Right renal cortex interstitium (tissue), 3 donors: Measurements from ENCODE around the gene FRAS1. TPM values are rescaled to one million over a fixed set of nuclear protein-coding genes. Genes with fewer than 3 reads are reported as not detected.

Experiments used
- DNase-seq, 3 donors: peaks; one replicate each; pipeline ENCODE4 v3.0.0-alpha.2; 2013; ENCODE audit warnings: low read depth in 3 of 3, low spot score in 2 of 3
- polyA plus RNA-seq, 3 donors: library from polyadenylated mRNA; unstranded; fragments of 120-200 nt; gene quantifications; one replicate each; pipeline ENCODE4 v1.2.1, GENCODE V29; 2013; ENCODE audit not compliant: insufficient read length in 3 of 3

The FRAS1 gene
- polyA plus RNA-seq, 3 donors, result 70.4 to 83.3 (median 77.4) TPM

DNA sequence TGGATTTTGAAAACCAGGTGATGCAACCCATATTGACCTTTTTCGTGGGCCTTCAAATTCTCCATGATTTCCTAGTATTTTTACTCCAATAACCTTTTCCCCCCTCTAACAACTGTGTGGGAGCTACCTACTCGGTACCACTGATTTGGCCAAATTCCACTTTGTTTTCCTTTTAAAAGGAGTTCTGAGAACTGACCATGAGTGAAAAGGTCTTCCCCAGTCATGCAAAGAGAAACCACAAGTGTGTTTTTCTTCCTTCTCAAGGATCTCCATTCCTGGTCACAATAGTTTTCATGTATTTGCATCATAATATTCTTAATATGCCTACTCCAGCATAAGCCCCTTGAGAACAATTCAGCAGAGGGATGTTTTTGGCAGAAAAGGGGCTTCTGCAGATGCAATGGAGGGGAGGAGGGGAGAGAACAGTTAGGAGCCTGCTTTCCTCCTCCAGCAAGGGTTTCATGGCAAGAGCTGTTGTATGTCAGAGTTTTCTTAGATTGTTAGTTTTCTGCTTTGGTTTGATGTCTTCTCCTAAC is 299.2 kb downstream of the FRAS1 start:
- DNase-seq, result no peak

DNA sequence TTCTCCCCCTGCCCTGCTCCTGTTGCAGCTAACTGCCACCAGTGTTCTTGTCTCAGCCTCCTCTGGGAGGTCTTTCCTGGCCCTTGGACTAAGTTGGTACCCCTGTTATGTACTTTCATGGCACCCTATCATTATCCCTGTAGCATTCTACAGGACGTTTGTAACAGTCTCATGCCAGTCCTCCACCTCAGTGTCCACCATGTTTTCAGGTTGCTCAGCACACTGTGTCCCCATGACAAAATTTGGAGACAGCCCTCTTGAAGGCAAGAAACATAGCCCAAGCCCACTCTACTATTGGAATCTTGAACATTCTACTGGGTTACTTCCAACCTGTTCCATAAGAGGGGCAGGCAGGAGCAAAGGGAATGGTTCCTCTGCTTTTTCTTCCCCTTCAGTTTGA is 300.0 kb downstream of the FRAS1 start:
- DNase-seq, result no peak

- DNase-seq, result no peak
Measured at GRCh38 chr4:78360466-78360865, 303.3 kb downstream of the FRAS1 start.

GRCh38 chr4:78361621-78362120 is 304.5 kb downstream of the FRAS1 start:
- DNase-seq, result no peak

DNA sequence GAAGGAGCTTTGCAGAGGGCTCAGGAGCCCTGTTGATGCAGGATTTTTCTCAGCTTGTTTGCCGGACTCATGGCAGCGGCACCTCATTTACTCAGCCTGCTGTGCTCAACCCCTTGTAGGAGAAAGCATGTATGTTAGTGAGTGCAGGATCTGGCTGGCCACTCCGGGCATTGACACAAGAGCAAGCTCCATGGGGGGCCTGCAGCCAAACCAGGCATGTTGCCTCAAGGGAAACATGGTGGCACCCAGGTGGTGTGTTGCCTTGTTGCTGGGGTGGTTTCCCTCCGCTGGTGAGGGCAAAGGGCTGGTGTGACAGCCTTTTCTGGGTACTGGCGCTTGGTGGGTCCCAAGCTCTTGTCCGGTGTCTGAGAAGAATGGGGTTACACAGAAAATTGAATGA is 305.2 kb downstream of the FRAS1 start:
- no peak for DNase-seq

DNA sequence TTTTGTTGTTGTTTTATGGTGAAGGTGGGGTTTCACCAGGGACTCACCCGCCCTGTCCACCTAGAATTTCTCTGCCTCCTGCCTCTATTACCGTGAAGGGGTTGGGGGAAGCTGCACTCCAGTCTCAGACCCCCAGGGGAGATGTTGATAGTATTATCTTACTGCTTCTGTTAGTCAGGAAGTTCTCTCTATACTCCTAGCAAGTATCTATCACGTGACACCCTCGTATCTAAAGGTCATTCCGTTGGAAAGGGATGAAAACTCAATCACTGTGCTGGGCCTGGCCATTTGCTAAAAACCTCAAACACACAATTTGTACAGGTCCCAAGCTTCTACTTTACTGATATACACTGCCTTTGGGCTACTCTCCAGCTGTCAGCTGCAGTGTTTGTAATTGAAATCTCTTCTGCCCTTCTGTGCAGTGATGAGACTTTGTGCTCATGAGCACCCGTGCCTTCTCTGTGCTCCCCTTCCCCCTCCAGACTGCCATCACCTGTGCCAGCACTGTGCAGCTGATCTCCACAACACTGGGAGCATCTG is 306.0 kb downstream of the FRAS1 start:
- no peak for DNase-seq

- no peak for DNase-seq
Measured at GRCh38 chr4:78369679-78370078, 312.6 kb downstream of the FRAS1 start.

DNA sequence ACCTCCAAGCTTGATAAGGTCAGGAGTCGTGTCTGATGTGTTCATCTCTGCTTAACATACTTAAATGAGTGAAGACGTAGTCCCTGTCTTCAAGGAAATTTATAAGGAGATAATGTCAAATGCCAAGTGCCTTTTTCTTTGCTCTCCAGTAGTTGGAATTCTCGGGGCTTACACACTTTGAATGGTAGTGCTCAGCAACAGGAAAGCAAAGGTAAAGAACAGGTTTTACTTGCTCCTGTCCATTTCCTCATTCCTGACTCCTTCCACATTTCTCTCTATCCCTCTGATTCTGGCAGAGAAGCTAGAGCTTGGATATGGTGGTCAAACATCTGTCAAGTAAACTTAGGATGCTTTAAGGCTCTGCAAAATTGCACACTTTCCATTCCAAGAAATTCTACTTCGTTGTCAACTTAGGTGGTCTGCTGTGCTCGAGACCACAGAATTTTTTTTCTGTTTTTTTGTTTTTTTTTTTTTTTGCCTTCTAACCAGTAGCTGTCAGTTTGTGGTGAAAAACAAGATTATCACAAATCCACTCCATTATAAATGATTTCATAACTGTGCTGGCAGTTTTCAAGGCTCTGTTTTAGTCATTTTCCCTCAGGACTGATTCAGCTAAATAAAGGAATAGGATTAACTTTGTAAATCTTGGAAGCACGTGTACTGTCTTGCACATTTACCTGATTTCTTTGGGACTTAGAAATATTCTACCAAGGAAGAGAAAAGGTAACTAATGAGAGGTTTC is 313.7 kb downstream of the FRAS1 start:
- DNase-seq, result no peak

DNA sequence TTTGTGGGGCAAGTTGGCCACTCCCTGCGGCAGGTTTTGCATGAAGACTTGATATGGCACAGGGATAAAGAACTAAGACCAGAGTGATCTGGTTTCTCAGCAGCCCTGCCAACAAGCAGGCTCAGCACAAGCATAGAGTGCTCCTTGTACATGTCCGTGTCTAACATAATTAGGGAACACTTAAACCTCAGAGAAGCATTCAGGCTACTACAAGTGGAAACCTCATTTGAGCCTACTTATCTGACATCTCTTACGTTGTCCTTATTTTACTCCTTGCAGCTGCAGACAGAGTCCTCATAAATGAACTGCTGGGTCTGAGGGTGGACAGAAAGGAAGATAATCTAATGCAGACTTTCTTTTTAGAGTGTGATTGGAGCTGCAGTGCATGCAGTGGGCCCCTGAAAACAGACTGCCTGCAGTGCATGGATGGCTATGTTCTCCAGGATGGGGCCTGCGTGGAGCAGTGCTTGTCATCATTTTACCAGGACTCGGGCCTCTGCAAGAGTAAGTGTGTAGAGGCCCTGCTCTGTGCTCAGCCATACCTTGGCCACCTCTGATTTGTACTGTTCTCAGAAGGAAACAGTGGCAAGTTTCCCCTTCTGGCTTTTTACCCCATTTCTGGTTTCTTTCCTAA is 315.3 kb downstream of the FRAS1 start:
- DNase-seq, result no peak

DNA sequence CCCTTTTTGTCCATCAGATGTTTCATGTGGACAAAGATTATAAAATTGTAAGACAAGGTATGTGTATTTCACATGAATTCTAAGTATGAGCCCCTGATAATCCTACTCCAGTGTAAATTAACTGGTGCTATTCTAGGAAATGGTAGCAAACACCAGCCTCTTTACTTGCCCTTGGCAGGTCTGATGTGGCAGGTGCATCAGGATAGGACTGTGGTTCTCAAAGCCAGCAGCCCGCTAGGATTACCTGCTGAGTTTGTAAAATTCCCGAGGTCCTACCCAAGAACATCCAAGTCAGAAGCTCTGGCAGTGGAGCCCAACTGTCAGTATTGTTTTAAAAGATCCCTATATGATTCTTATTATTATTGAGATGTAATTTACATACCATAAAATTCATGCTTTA is 320.4 kb downstream of the FRAS1 start:
- DNase-seq, result no peak

DNA sequence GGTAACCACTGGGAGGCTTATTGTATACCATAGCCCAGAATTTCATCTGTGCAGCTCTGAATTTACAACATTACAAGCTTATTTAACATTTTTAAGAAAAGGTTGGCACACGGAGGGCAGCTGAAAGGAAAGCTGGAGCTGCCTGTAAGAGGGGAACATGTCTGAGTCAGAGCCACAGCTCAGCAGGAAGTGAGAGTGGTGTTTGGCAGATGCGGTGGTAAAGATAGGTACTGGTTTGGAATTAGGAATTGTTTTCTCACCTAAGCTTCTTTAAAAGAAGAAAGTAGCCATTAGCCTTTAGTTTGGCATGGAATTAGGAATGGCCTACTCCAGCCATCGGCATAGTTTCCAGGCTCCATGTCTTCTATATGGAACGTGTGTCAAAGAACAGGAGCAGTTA is 321.9 kb downstream of the FRAS1 start:
- no peak for DNase-seq

DNA sequence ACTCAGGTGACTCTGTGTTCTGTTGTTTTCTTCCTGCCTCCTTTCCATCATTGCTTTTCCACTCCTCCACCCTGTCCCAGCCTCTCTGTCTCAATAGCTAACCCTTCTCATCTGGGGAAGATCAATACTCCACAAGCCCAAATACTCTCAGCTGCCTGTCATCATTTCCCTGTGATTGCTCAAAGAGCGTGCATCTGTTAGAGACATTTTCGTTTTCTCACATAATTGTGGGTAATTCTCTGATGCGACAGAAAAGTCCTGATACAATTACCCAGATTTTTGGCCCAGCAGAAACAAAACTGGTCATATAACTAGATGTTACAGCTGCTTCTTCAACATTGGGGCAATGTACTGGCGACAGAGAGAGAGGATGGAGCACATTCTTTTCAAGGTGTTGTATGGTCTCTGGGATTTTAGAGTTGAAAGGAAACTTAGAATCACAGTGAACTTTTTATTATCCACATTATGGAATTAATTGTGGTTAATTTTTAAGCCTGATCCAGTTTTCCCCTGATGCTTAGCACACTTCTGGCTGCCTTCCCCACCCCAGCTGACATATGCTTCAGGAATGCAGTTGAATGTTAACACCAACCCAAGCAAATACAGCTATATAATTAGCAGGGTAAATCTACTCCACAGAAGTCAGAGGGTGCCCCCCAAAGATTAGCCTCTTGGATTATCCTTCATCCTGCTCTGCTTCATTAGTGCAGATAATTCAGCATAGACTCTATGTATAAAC is 323.0 kb downstream of the FRAS1 start:
- DNase-seq, result no peak

GRCh38 chr4:78386679-78387078 is 329.6 kb downstream of the FRAS1 start:
- no peak for DNase-seq

GRCh38 chr4:78395642-78396041 is 338.5 kb downstream of the FRAS1 start:
- DNase-seq, result no peak

DNA sequence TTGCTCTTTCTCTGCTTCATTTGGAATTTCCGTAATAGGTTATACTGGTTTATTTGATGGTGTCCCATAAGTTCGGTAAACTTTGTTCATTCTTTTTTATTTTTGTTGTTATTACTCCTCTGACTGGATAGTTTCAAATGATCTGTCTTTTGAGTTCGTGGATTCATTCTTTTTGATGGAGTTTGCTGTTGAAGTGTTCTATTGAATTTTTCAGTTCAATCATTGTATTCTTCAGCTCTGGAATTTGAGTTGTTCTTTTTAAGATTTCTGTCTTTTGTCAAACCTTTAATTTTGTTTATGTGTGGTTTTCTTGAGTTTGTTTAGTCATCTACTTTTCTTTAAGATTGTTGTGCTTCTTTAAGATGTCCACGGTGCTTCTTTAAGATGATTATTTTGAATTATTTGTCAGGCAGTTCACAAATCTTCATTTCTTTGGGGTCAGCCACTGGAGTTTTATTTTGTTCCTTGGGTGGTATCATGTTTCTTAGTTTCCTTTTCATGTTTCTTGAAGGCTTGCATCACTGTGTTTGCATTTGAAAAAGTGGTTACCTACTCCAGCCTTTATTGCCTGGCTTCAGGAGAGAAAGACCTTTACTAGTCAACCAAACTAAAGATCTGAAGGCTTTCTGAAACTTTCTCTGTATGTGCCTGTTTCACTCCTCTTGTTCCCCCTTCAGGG is 339.6 kb downstream of the FRAS1 start:
- DNase-seq, result no peak

DNA sequence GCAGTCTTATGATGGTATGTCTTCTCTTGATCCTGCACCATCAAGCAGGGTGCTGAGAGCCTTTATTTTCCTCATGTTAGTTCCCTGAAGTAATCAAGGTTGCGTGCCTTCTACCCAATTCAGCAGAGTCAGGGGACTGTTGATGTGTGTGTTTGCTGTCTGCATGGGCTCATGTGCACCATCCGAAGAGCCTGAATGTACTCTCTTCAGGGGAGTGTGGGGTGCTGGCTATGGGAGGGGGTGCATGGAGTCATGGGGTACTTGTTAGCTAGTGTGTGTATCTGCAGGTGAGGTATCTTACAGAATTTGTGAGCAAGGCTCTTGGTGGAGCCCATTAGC is 340.1 kb downstream of the FRAS1 start:
- DNase-seq, result no peak

GRCh38 chr4:78409612-78410202 is 352.6 kb downstream of the FRAS1 start:
- DNase-seq, result no peak

DNA sequence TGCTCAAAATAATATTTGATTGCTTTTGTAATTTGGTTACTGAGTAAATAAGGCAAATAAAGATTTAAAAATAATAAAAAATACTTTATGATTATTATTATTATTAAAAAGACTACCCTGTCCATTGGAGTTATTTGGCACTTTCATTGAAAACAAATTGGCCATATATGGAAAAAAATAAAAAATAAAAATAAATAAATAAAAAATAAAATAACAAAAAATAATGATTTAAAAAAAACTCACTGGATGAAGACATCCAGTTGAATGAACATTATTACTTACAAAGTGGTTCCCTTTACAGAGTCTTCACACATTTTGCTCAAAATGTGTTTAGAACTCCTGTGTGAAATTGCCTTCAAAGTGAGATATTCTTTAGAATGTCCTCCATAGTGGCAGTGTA is 353.1 kb downstream of the FRAS1 start:
- DNase-seq, result no peak

- no peak for DNase-seq
Measured at GRCh38 chr4:78410676-78411075, 353.6 kb downstream of the FRAS1 start.

DNA sequence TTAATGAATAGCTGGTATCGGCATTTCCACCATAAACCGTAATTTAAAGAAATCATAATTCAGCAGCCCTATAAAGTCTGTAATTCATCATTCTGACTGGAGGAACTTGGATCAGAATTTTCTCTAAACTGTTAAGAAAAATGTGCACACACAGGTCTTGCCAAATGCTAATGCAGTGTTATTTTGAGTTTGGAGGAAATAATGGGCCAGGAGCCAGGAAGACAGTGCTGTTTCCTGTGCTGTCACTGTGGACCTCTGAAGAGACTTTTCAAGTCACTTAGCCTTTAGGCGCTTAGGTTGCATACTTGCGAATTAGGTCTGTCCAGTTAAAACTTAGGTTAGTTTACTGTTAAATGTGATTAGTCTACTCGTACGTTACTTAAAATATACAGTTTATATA is 357.0 kb downstream of the FRAS1 start:
- no peak for DNase-seq
